HepG2 (cell line): ENCODE results near the gene SPINT3. TPM values are rescaled to one million over a fixed set of nuclear protein-coding genes. Genes with fewer than 3 reads are reported as not detected.

Experiments
- ATAC-seq: fragments of 200-7000 bp; cut with Tn5 transposase; 3 replicates; pipeline ENCODE4 v1.9.1; 2020; ENCODE audit warnings: mild to moderate bottlenecking, moderate library complexity
- BruUV-seq: library from RNA; stranded (reverse); fragments of 400-500 nt; replicated peaks from 2 replicates; lab custom pipeline; 2021; lab: Mats Ljungman, UMichigan
- CTCF ChIA-PET: fragments of 300-600 bp; formaldehyde crosslinking; extraction: SDS; loops from one replicate; lab custom pipeline; 2021; ENCODE audit warnings: low total read pairs, inconsistent platforms, low intra/inter-chr PET ratio; lab: Yijun Ruan, JAX
- POLR2A ChIA-PET: fragments of 350-600 bp; sonication (Branson Sonifier 250); formaldehyde crosslinking; loops from one replicate; lab custom pipeline; 2020; ENCODE audit warnings: antibody characterized with exemption, inconsistent platforms; lab: Yijun Ruan, JAX
- DNase-seq: peaks from one replicate; pipeline ENCODE4 v3.0.0-alpha.2; 2015; ENCODE audit warnings: low spot score
- FAIRE-seq: peaks from 3 replicates; lab custom pipeline; 2011; peaks lifted over from hg19 to GRCh38; lab: Jason Lieb, UNC
- H2AFZ ChIP-seq: one replicate; pipeline ENCODE4 v1.6.1; 2011; ENCODE audit warnings: low read length, inconsistent platforms
- H3K27ac ChIP-seq: fragments of 300-600 bp; 3 replicates; pipeline ENCODE4 v1.8.0; 2011; ENCODE audit warnings: mixed run types, mild to moderate bottlenecking, mixed read lengths, low read length, inconsistent platforms; ENCODE audit not compliant: insufficient read depth; ENCODE audit errors: extremely low read length
- H3K27me3 ChIP-seq, 2 experiments: fragments of 200-600 bp in 1 of 2; 2 replicates in 1 of 2; 3 replicates in 1 of 2; pipeline versions ENCODE4 v1.6.0 to v1.8.0; 2011; ENCODE audit warnings: low read length in 2 of 2, mild to moderate bottlenecking in 2 of 2, moderate library complexity in 2 of 2, inconsistent platforms in 1 of 2; ENCODE audit not compliant: insufficient read depth in 2 of 2, control insufficient read depth in 1 of 2
- H3K36me3 ChIP-seq, 2 experiments: fragments of 200-600 bp in 1 of 2; replicated peaks in 1 of 2; 2 replicates in 1 of 2; 3 replicates in 1 of 2; pipeline versions ENCODE4 v1.5.1 to v1.8.0; 2011; ENCODE audit warnings: low read length in 2 of 2, inconsistent platforms in 1 of 2; ENCODE audit not compliant: insufficient read depth in 2 of 2, control insufficient read depth in 1 of 2
- H3K4me1 ChIP-seq: 2 replicates; pipeline ENCODE4 v1.5.1; 2012; ENCODE audit warnings: low read length, inconsistent platforms; ENCODE audit not compliant: insufficient read depth
- H3K4me2 ChIP-seq: 2 replicates; pipeline ENCODE4 v1.6.0; 2011; ENCODE audit warnings: low read depth, low read length, inconsistent platforms
- H3K4me3 ChIP-seq, 3 experiments: fragments of 200-600 bp in 1 of 3; sonication (generic), shearing (Covaris generic) in 1 of 3; replicated peaks in 1 of 3; 2 replicates each; pipeline ENCODE4 v1.5.1; 2011 to 2016; ENCODE audit warnings: low read length in 3 of 3, inconsistent platforms in 2 of 3, low read depth in 2 of 3, mild to moderate bottlenecking in 2 of 3, control low read depth in 1 of 3, mixed read lengths in 1 of 3; ENCODE audit not compliant: insufficient read depth in 1 of 3
- H3K79me2 ChIP-seq: one replicate; pipeline ENCODE4 v1.6.1; 2011; ENCODE audit warnings: low read length, inconsistent platforms; ENCODE audit not compliant: insufficient read depth
- H3K9ac ChIP-seq: 2 replicates; pipeline ENCODE4 v1.6.0; 2011; ENCODE audit warnings: mild to moderate bottlenecking, low read depth, low read length, inconsistent platforms; ENCODE audit not compliant: insufficient read depth
- H3K9me3 ChIP-seq: 2 replicates; pipeline ENCODE4 v1.5.1; 2012; ENCODE audit warnings: mild to moderate bottlenecking, low read length
- H4K20me1 ChIP-seq: 2 replicates; pipeline ENCODE4 v1.6.0; 2011; ENCODE audit warnings: inconsistent platforms, mild to moderate bottlenecking, low read length, moderate library complexity; ENCODE audit not compliant: insufficient read depth
- CBX5 ChIP-seq: sonication (generic); formaldehyde crosslinking; IDR thresholded peaks from 2 replicates; pipeline ENCODE4 v1.4.0; 2020; ENCODE audit warnings: missing genetic modification reagents, borderline replicate concordance
- E2F2 ChIP-seq: sonication (generic); formaldehyde crosslinking; IDR thresholded peaks from 2 replicates; pipeline ENCODE4 v1.4.0; 2020; ENCODE audit warnings: missing genetic modification reagents, borderline replicate concordance
- ELF1 ChIP-seq: sonication (generic); formaldehyde crosslinking; IDR thresholded peaks from 2 replicates; pipeline ENCODE4 v1.4.0; 2020; ENCODE audit warnings: missing genetic modification reagents
- HNRNPK ChIP-seq: fragments of 200-400 bp; formaldehyde crosslinking; IDR thresholded peaks from 2 replicates; pipeline ENCODE4 v1.6.1; 2018; ENCODE audit warnings: low read length, low read depth, moderate library complexity, mild to moderate bottlenecking; ENCODE audit not compliant: poor library complexity, severe bottlenecking
- LBX2 ChIP-seq: sonication (generic); formaldehyde crosslinking; IDR thresholded peaks from 2 replicates; pipeline ENCODE4 v1.5.0; 2020; ENCODE audit warnings: missing genetic modification reagents, mild to moderate bottlenecking, borderline replicate concordance
- PBX2 ChIP-seq: IDR thresholded peaks from 2 replicates; pipeline ENCODE4 v1.6.1; 2016; ENCODE audit warnings: control low read depth
- PCBP1 ChIP-seq: fragments of 200-400 bp; formaldehyde crosslinking; IDR thresholded peaks from 2 replicates; pipeline ENCODE4 v1.6.1; 2017; ENCODE audit warnings: mild to moderate bottlenecking, low read depth, low read length, borderline replicate concordance
- PCBP2 ChIP-seq: fragments of 200-400 bp; formaldehyde crosslinking; optimal IDR thresholded peaks from 2 replicates; pipeline ENCODE3; 2018; ENCODE audit warnings: low read length, low read depth; ENCODE audit not compliant: poor library complexity, severe bottlenecking
- RXRA ChIP-seq: sonication (generic); formaldehyde crosslinking; IDR thresholded peaks from 2 replicates; pipeline ENCODE4 v1.5.1; 2020; ENCODE audit warnings: missing genetic modification reagents
- SMAD9 ChIP-seq: sonication (generic); formaldehyde crosslinking; IDR thresholded peaks from 2 replicates; pipeline ENCODE4 v1.5.1; 2020; ENCODE audit warnings: mild to moderate bottlenecking, missing genetic modification reagents
- TMF1 ChIP-seq: sonication (generic); formaldehyde crosslinking; IDR thresholded peaks from 2 replicates; pipeline ENCODE4 v1.8.1; 2022; ENCODE audit warnings: low read depth, missing genetic modification reagents
- ZFX ChIP-seq: sonication (generic); formaldehyde crosslinking; IDR thresholded peaks from 2 replicates; pipeline ENCODE4 v1.4.0; 2020; ENCODE audit warnings: mild to moderate bottlenecking, low read depth, missing genetic modification reagents, moderate library complexity
- ZKSCAN1 ChIP-seq: fragments of 150-350 bp; IDR thresholded peaks from 2 replicates; pipeline ENCODE4 v1.6.1; 2014; ENCODE audit warnings: low read length
- ZNF264 ChIP-seq: sonication (generic); formaldehyde crosslinking; IDR thresholded peaks from 2 replicates; pipeline ENCODE4 v1.4.0; 2020; ENCODE audit warnings: missing genetic modification reagents
- ZNF383 ChIP-seq: sonication (generic); formaldehyde crosslinking; IDR thresholded peaks from 2 replicates; pipeline ENCODE4 v1.4.0; 2020; ENCODE audit warnings: missing genetic modification reagents, mild to moderate bottlenecking, borderline replicate concordance
- ZNF772 ChIP-seq: sonication (generic); formaldehyde crosslinking; IDR thresholded peaks from 2 replicates; pipeline ENCODE4 v1.5.0; 2020; ENCODE audit warnings: mild to moderate bottlenecking, missing genetic modification reagents
- ZNF776 ChIP-seq: sonication (generic); formaldehyde crosslinking; IDR thresholded peaks from 2 replicates; pipeline ENCODE4 v1.4.0; 2020; ENCODE audit warnings: mild to moderate bottlenecking, missing genetic modification reagents
- WGBS: methylation state at CpG from one replicate; pipeline ENCODE4 v1.1.6; 2017; ENCODE audit warnings: low lambda C conversion rate; 5-methylcytosine and 5-hydroxymethylcytosine counted together
- in situ Hi-C: cut with HindIII; loops from 2 replicates; pipeline ENCODE4 v1.10.0; 2017; ENCODE audit warnings: low pct_unique_long_range_greater_than_20kb; ENCODE audit not compliant: extremely low pct_ligation_motif_present
- intact Hi-C: fragments of 100-400 bp; cut with micrococcal nuclease; formaldehyde crosslinking; loops from one replicate; pipeline ENCODE4 v1.10.0; 2022; ENCODE audit not compliant: unreplicated experiment
- polyA plus RNA-seq, 8 experiments: library from polyadenylated mRNA; depleted of rRNA in 3 of 8; stranded (reverse) in 7 of 8; unstranded in 1 of 8; fragments of >200 nt; fragmentation: Illumina TruSeq in 4 of 8; extraction: Trizol in 4 of 8; gene quantifications; 2 replicates each; pipeline versions ENCODE4 v1.2.1 to v1.2.3, GENCODE V29; 2011 to 2016; ENCODE audit warnings: low read depth in 4 of 8, missing spikeins in 1 of 8, mixed read lengths in 1 of 8; ENCODE audit not compliant: insufficient read depth in 1 of 8
- total RNA-seq, 5 experiments: library from RNA; depleted of rRNA; stranded (reverse); fragments of >200 nt; fragmentation: Illumina TruSeq; extraction: Trizol; gene quantifications; 2 replicates each; pipeline ENCODE4 v1.2.3, GENCODE V29; 2016; ENCODE audit warnings: low read depth in 1 of 5

Gene SPINT3
- total and polyA plus RNA-seq, 2 of the 13 experiments (the other 11 are each of a cell fraction or from before 2014, with no cell fraction given), result not detected

GRCh38 chr20:45467172-45467571 lies 48.2 kb downstream of the SPINT3 start:
- FAIRE-seq, result no peak
- CTCF ChIA-PET, result no interaction called here
- Histone ChIP-seq H3K79me2 (no peaks in the 10 kb centered on the region), H3K4me2 (no peak overlapping the region), H3K9me3 (no peaks in the 10 kb centered on the region), H3K4me1 (peaks cover 34% of the 10 kb centered on the region), H4K20me1 (no peaks in the 10 kb centered on the region), H3K36me3 (no peaks in the 10 kb centered on the region), H3K27me3 (peaks cover 18 to 43% of the 10 kb centered on the region in 2 experiments), H2AFZ (no peak overlapping the region), H3K4me3 (no peak overlapping the region), H3K27ac (no peak overlapping the region), H3K9ac (no peak overlapping the region)
- intact Hi-C loops, result no loop called here
- no TSS peak for BruUV-seq
- POLR2A ChIA-PET, result no interaction called here
- ATAC-seq, result no peak
- TF ChIP-seq ZNF264 (CRISPR knock-in tag) (no peak), PCBP1 (0 out of 2 replicates have a peak, but pooled peaks have one; percentile 65), PCBP2 (peak; percentile 28), LBX2 (CRISPR knock-in tag) (no peak), RXRA (CRISPR knock-in tag) (no peak), HNRNPK (peak; percentile 92), ZNF772 (no peak)
- 31% methylated on average over 6 of the region's 6 CpGs for WGBS
- no peak for DNase-seq
- in situ Hi-C loops, result no loop called here

GRCh38 chr20:45465491-45466266 lies 49.7 kb downstream of the SPINT3 start:
- Histone ChIP-seq H2AFZ (no peak overlapping the region), H3K27me3 (peaks cover 12 to 32% of the 10 kb centered on the region in 2 experiments), H3K9me3 (no peaks in the 10 kb centered on the region), H3K4me2 (no peak overlapping the region), H3K4me1 (peaks cover 29% of the 10 kb centered on the region), H3K4me3 (no peak overlapping the region), H4K20me1 (no peaks in the 10 kb centered on the region), H3K79me2 (no peaks in the 10 kb centered on the region), H3K27ac (no peak overlapping the region), H3K9ac (no peak overlapping the region), H3K36me3 (no peaks in the 10 kb centered on the region)
- WGBS, result 3% methylated on average over 1 of the region's 1 CpG
- in situ Hi-C loops (no loop called here), intact Hi-C loops (no loop called here)
- POLR2A ChIA-PET, result no interaction called here
- CTCF ChIA-PET, result no interaction called here
- no peak for FAIRE-seq
- DNase-seq, result no peak
- no peak for ATAC-seq
- no TSS peak for BruUV-seq
- TF ChIP-seq TMF1 (CRISPR knock-in tag) (no peak), E2F2 (CRISPR knock-in tag) (no peak), ZNF383 (CRISPR knock-in tag) (no peak), ZFX (CRISPR knock-in tag) (no peak), CBX5 (CRISPR knock-in tag) (no peak), PBX2 (CRISPR knock-in tag) (no peak), SMAD9 (CRISPR knock-in tag) (no peak), ZKSCAN1 (no peak), ELF1 (CRISPR knock-in tag) (no peak), ZNF776 (no peak)
